Osteoblast (primary cell): Measurements from ENCODE around the gene ARMH1. TPM values are rescaled to one million over a fixed set of nuclear protein-coding genes. Genes with fewer than 3 reads are reported as not detected.

ENCODE experiments used
- DNase-seq: peaks from one replicate; pipeline ENCODE4 v3.0.0; 2011; ENCODE audit warnings: low spot score, mixed read lengths; ENCODE audit not compliant: insufficient read length; ENCODE audit errors: missing footprints
- H2AFZ ChIP-seq: 2 replicates; pipeline ENCODE4 v1.6.0; 2011; ENCODE audit warnings: mild to moderate bottlenecking, low read length
- H3K27ac ChIP-seq: 2 replicates; pipeline ENCODE4 v1.5.1; 2011; ENCODE audit warnings: mild to moderate bottlenecking, low read depth, low read length, moderate library complexity
- H3K27me3 ChIP-seq: 2 replicates; pipeline ENCODE4 v1.6.0; 2012; ENCODE audit warnings: mild to moderate bottlenecking, control low read depth, inconsistent platforms, low read length, moderate library complexity; ENCODE audit not compliant: insufficient read depth
- H3K36me3 ChIP-seq: 2 replicates; pipeline ENCODE4 v1.5.1; 2011; ENCODE audit warnings: mild to moderate bottlenecking, low read length, control low read depth, moderate library complexity; ENCODE audit not compliant: insufficient read depth
- H3K4me1 ChIP-seq: 2 replicates; pipeline ENCODE4 v1.5.1; 2011; ENCODE audit warnings: mild to moderate bottlenecking, low read length, control low read depth, moderate library complexity; ENCODE audit not compliant: insufficient read depth
- H3K4me2 ChIP-seq: 2 replicates; pipeline ENCODE4 v1.6.0; 2011; ENCODE audit warnings: mild to moderate bottlenecking, low read length; ENCODE audit not compliant: insufficient read depth
- H3K4me3 ChIP-seq: fragments of 200-600 bp; sonication (generic); 3 replicates; pipeline ENCODE4 v1.5.1; 2012; ENCODE audit warnings: mild to moderate bottlenecking, low read length, inconsistent platforms; ENCODE audit not compliant: insufficient read depth
- H3K79me2 ChIP-seq: 2 replicates; pipeline ENCODE4 v1.6.0; 2012; ENCODE audit warnings: mild to moderate bottlenecking, low read length, control low read depth, inconsistent platforms; ENCODE audit not compliant: insufficient read depth
- H3K9me3 ChIP-seq: 2 replicates; pipeline ENCODE4 v1.5.1; 2011; ENCODE audit warnings: low read depth, low read length, control low read depth
- H4K20me1 ChIP-seq: 2 replicates; pipeline ENCODE4 v1.6.0; 2012; ENCODE audit warnings: mild to moderate bottlenecking, low read length, control low read depth; ENCODE audit not compliant: insufficient read depth
- total RNA-seq: library from RNA; depleted of rRNA; stranded (reverse); fragments of >200 nt; gene quantifications from 2 replicates; pipeline ENCODE4 v1.2.3, GENCODE V29; 2012
- TF ChIP-seq, protein P1 (sequence below): IDR thresholded peaks from 2 replicates; pipeline ENCODE4 v1.5.1; 2011; ENCODE audit warnings: mild to moderate bottlenecking, low read depth, low read length, moderate library complexity; ENCODE audit errors: extremely low read depth

ARMH1 gene
- total RNA-seq, 1 donor: 4.3 TPM

- TF ChIP-seq, protein P1, sequence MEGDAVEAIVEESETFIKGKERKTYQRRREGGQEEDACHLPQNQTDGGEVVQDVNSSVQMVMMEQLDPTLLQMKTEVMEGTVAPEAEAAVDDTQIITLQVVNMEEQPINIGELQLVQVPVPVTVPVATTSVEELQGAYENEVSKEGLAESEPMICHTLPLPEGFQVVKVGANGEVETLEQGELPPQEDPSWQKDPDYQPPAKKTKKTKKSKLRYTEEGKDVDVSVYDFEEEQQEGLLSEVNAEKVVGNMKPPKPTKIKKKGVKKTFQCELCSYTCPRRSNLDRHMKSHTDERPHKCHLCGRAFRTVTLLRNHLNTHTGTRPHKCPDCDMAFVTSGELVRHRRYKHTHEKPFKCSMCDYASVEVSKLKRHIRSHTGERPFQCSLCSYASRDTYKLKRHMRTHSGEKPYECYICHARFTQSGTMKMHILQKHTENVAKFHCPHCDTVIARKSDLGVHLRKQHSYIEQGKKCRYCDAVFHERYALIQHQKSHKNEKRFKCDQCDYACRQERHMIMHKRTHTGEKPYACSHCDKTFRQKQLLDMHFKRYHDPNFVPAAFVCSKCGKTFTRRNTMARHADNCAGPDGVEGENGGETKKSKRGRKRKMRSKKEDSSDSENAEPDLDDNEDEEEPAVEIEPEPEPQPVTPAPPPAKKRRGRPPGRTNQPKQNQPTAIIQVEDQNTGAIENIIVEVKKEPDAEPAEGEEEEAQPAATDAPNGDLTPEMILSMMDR: no peak
- no peak overlapping the region for H2AFZ ChIP-seq
- no peaks in the 10 kb centered on the region for H3K9me3 ChIP-seq
- no peaks in the 10 kb centered on the region for H3K27me3 ChIP-seq
- peaks cover 11% of the 10 kb centered on the region for H3K4me1 ChIP-seq
- H4K20me1 ChIP-seq: peaks cover 4% of the 10 kb centered on the region
- peak; percentile 61 for DNase-seq
- H3K36me3 ChIP-seq: peaks cover 64% of the 10 kb centered on the region
- H3K27ac ChIP-seq: no peak overlapping the region
- no peak overlapping the region for H3K4me2 ChIP-seq
- H3K4me3 ChIP-seq: no peak overlapping the region
- no peaks in the 10 kb centered on the region for H3K79me2 ChIP-seq
Measured at GRCh38 chr1:44648529-44649250, 25.8 kb upstream of the ARMH1 start.

DNA sequence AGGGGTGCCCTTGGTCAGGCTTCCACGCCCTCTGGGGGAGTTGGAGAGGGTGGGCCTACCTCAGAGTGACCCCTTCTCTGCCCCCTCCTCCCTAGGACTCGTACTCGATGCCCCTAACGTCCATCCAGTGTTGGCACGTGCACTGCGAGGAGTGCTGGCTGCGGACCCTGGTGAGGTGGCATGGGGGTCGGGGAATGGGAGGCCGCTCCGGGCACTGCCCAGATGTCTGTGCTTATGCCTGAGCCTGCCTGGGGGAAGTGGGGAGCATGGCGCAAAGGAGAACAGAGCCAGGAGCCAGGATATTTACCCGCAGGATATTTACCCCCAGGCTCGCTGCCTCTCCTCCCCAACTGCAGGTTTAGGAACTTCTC lies 24.7 kb upstream of the ARMH1 start:
- H3K9me3 ChIP-seq: no peaks in the 10 kb centered on the region
- H3K4me1 ChIP-seq: peaks cover 10% of the 10 kb centered on the region
- H3K4me2 ChIP-seq: no peak overlapping the region
- no peak overlapping the region for H3K4me3 ChIP-seq
- peaks cover 57% of the 10 kb centered on the region for H3K36me3 ChIP-seq
- no peak for DNase-seq
- H3K27ac ChIP-seq: no peak overlapping the region
- H4K20me1 ChIP-seq: peaks cover 4% of the 10 kb centered on the region
- no peak overlapping the region for H2AFZ ChIP-seq
- no peaks in the 10 kb centered on the region for H3K79me2 ChIP-seq
- TF ChIP-seq, protein P1: no peak
- no peaks in the 10 kb centered on the region for H3K27me3 ChIP-seq

DNA sequence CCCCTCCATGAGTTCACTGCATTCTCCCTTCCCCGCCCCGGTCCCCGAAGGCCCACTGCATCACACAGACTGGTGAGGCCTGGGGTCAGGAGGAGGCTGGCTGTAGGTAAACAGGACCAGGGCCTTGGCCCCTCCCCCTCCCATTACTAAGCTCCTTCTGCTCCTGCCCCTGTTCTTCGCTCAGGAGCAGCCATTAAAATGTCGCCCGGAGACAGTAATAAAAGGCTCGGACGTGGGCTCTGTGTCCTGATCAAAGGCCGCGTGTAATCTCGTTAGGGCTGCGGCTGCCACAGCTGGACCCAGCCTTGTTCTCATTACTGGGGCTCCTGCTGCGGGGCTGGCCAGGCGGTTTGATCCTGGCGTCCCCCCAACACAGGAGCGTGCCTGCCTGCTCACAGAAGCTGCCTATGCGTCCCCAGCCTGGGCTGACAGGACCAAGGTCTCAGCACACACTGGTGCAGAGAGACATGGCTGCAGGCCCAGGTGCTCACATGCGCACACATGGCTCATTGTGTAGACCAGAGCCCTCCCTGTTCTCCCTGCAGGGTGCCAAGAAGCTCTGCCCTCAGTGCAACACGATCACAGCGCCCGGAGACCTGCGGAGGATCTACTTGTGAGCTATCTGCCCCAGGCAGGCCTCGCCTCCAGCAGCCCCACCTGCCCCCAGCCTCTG lies 24.2 kb upstream of the ARMH1 start:
- Histone ChIP-seq H3K4me1 (peaks cover 4% of the 10 kb centered on the region), H4K20me1 (peaks cover 4% of the 10 kb centered on the region), H3K36me3 (peaks cover 53% of the 10 kb centered on the region), H3K27me3 (no peaks in the 10 kb centered on the region), H3K27ac (no peak overlapping the region), H3K4me2 (no peak overlapping the region), H2AFZ (no peak overlapping the region), H3K9me3 (no peaks in the 10 kb centered on the region), H3K79me2 (no peaks in the 10 kb centered on the region), H3K4me3 (no peak overlapping the region)
- TF ChIP-seq, protein P1: no peak
- peak; percentile 50 for DNase-seq

DNA sequence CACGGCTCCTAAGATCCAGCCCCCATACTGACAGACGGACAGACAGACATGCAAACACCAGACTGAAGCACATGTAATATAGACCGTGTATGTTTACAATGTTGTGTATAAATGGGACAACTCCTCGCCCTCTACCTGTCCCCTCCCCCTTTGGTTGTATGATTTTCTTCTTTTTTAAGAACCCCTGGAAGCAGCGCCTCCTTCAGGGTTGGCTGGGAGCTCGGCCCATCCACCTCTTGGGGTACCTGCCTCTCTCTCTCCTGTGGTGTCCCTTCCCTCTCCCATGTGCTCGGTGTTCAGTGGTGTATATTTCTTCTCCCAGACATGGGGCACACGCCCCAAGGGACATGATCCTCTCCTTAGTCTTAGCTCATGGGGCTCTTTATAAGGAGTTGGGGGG lies 23.4 kb upstream of the ARMH1 start:
- TF ChIP-seq, protein P1: no peak
- no peak overlapping the region for H3K4me2 ChIP-seq
- H3K4me3 ChIP-seq: no peak overlapping the region
- peaks cover under 1% of the 10 kb centered on the region for H3K4me1 ChIP-seq
- peaks cover 51% of the 10 kb centered on the region for H3K36me3 ChIP-seq
- no peaks in the 10 kb centered on the region for H3K27me3 ChIP-seq
- no peak overlapping the region for H2AFZ ChIP-seq
- peak; percentile 57 for DNase-seq
- no peaks in the 10 kb centered on the region for H3K9me3 ChIP-seq
- H3K27ac ChIP-seq: no peak overlapping the region
- H4K20me1 ChIP-seq: peaks cover 4% of the 10 kb centered on the region
- H3K79me2 ChIP-seq: no peaks in the 10 kb centered on the region
